D341Med (cell line): Measurements from ENCODE around the gene PRR29.
"Not testable (repeated sequence)": the region's sequence is repeated elsewhere in the genome, so short reads cannot be mapped to it uniquely, and the experiment has no call there.

ENCODE experiments used
- DNase-seq: peaks from one replicate; pipeline ENCODE4 v3.0.0; 2012; ENCODE audit warnings: low spot score

PRR29 gene

DNA sequence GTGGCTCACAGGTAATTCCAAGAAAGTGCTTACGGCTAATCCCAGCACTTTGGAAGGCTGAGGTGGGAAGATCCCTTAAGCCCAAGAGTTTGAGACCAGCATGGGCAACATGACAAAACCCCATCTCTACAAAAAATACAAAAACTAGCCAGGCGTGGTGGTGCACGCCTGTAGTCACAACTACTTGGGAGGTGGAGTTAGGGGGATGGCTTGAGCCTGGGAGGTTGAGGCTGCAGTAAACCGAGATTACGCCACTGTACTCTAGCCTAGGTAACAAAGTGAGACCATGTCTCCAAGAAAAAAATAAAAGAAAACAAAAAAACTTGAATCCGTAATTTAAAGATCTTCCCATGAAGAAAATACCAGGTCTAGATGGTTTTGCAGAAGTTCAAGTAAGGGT, 17.3 kb downstream of the PRR29 start:
- DNase-seq: no peak

- no peak for DNase-seq
These were observed 18.2 kb downstream of the PRR29 start for GRCh38 chr17:64016231-64016784.

DNA sequence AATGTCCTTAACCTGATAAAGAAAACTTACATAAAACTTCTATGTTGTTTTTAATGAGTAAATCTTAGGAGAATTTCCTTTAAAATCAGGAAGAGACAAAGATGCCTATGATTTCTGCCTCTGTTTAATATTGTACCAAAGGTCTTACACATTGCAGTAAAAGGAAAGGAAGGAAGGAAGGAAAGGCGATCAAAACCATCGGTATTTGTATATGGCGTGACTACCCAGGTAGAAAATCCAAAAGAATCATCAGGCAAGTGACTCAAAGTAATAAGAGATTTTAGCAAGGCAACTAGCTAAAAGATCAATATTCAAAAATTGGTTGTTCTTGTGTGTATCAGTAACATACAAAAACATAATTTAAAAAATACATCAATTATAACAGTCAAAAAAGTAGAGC, 18.8 kb downstream of the PRR29 start:
- DNase-seq: no peak

DNA sequence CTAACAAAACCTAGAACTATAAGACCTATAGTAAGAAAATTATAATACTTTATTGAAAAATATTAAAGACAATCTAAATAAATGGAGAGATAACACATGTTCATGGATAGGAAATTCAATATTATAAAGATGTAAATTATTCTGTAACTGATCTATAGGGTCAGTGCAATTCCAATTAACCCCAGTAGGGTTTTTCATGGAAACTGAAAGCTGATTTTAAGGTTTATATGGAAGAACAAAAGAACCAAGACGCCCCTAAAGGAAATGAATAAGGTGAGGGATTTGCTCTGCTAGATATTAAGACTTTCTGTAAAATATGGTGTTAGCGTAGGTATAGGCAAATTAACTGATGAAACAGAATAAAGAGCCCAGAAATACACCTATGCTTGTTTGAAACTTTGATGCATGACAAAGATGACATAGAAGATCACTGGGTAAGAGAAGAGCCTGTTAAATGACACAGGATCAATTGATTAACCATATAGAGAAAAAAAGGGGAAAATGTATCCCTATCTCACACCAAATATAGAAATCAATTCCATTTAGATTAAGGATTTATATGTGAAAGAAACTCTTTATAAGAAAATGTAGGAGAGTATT, 19.3 kb downstream of the PRR29 start:
- no peak for DNase-seq

DNA sequence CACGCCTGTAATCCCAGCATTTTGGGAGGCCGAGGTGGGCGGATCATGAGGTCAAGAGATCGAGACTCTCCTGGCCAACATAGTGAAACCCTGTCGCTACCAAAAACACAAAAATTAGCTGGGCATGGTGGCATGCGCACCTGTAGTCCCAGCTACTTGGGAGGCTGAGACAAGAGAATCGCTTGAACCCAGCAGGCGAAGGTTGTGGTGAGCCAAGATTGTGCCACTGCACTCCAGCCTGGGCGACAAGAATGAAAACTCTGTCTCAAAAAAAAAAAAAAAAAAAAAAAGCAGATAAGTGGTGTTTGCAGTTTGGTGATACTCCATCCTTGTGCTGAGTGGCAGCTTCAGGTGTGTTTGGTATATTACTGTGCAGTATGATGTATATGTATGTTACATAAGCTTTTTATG, 21.4 kb downstream of the PRR29 start:
- not testable (repeated sequence) for DNase-seq

DNA sequence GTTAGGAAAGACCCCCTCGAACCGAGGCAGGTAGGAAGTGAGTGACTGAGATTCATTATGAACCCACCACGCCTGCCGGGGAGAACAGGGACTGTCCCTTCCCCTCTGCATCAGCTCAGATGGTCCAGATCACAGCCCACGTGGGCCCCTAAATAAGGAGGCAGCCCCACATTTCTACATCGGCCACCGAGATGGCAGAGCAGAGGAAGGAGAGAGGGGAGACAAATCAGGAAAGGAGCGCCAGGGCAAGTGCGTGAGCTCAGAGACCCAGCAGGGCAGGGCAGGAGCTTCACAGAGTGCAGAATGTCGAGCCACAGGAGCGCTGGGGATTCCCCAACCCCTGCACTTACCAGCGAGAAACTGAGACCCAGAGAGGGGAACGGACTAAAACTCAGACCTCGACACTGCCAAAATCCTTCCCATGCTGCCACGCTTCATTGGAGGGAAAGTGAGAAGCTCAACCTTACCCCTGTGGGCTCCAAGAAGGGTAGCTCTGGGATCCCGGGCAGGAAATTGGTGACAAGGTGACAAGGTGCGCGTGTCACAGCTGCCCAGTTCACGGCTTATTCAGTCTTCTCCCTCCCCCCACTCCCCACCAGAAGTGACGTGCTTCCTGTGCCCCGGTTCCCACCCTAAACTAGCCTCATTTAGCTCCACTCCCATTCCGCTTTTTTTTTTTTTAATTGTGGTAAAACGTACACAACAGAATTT, 22.1 kb downstream of the PRR29 start, which contains the start of gene ICAM2:
Gene ICAM2 (minus strand): TSS at position 578 of the 711 bp plus-strand sequence. CDS start 13,942 bp downstream, outside the sequence.
- no peak for DNase-seq

DNA sequence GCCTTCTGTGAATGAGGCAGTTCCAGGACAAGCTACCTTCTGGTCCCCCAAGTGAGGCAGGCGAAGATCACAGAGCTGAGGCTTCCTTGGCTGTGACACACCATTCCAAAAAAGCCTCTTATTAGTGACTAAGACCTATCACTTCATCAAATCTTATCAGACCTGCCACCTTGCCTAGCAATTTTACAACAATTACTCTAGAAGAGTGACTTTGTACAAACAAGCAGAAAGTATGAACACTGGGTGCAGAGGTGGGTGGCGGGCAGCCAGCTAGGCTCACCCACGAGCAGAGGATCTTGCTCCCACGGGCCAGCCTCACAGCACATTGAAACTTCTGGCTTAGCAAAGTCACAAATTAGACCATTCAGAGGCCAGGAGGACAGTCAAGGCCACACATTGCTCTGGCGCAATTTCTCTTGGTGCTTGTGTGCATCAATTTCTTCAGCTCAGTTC, 24.5 kb downstream of the PRR29 start:
- DNase-seq: no peak

GRCh38 chr17:64024215-64024654, 26.1 kb downstream of the PRR29 start:
- peak; percentile 49 for DNase-seq

DNA sequence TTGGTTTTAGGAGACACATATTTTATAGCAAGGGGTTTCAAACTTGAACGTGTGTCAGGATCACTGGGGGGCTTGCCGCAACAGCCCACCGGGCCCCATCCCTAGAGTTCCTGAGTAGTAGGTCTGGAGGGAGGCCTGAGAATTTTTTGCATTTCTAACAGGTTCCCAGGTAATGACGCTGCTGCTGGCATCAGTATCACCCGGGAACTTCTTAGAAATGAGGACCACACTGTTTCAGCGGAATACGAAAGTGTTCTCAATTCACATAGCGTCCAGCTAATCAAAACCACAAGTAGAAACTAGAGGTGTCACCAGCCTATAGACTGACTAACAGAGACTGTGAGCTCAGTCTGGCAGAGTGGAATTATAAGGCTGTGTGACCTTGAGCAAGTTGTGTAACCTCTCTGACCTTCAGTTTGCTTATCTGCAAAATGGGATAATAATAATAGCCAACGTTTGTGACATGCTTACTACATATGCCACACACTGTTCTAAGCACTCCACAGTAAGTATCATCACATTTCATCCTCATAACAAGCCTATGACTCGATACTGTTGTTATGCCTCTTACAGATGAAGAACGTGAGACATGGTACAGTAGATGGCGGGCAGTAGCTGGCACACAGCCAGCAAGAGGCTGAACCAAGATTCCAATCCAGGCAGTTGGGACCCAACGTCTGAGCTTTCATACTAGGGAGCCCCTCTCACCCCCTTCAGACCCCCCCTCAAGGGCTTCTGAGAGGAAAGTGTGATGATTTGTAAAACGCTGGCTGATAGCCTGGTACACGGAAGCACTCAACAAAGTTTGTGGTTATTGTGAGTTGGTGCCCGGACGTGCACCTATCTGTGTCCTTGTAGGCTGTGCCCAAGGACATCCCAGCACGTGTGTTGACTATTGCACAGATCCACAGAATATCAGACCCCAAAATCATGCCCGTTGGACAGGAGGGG, 26.9 kb downstream of the PRR29 start:
- no peak for DNase-seq

- peak; percentile 95 for DNase-seq
These were observed 27.7 kb downstream of the PRR29 start for GRCh38 chr17:64025732-64026294.

DNA sequence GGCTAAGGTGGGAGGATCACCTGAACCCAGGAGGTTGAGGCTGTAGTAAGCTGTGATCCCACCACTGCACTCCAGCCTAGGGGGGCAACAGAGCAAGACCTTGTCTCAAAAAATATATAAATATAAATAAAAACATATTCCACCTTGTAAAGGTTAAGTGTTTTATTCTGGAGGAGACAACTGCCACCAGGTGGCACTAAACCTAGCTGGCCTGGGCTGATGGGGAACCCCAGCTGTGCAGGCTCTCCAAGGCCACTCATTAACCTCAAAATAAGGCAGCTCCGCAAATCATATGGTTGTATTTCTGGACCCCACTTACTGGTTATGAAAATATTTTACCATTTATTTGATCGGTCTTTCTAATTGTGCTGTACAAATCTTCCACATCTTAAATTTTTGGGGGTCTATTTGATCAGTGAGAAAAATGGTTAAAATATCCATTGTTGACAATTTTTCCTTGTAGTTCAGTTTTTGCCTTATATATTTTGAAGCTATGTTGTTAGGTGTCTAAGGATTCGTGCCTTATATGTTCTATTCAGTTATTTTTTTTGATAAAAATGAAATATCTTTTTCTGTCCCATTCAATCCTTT, 30.8 kb downstream of the PRR29 start:
- peak; percentile 86 for DNase-seq

DNA sequence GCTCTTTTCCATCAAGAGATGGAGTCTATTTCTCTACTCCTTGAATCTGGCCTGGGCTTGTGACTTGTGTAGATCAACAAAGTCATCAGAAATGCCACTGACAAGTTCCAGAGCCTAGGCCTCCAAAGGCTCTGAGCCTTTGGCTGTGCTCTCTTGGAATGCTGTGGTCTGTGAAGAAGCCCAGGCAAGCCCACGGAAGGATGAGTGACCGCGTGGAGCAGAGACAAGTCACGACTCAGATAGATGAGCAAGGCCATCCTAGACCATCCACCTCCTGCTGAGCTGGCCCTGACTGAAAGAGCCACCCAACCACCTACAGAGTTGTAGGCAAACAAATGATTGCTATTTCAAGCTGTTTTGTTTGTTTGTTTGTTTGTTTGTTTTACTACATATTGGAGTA, 33.9 kb downstream of the PRR29 start:
- DNase-seq: no peak

DNA sequence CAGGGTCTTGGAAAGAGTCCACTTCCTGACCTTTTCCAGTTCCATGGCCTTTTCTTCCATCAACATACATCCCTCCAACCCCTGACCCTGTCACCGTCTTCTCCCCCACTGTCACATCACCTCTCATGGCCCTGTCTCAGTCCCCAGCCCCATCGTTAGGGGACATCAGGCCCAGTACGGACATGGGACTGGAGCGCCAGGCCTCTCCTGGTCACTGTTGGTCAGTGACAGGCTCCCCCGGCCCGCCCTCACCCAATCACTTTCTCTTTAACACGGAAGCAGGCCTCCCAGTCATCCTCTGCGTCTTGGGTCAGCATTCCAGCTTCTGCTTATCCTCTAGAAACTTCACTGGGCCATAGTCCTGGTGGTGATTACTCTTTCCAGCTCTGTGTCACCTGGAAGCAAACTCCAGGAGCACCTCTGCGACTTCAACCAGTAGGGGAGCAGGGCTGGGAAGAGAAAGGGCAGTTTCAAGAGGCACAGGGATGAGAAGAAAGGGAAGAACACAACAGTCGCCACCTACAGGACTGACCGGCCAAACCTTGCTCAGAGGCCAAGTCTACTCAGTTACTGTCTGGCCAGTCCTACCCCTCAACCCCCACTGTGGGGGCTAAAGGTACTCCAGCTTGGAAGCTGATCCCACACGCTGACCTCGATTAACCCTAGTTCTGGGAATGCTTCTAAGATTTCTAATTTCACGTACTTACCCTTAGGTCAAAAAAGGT, 38.2 kb downstream of the PRR29 start:
- DNase-seq: no peak

DNA sequence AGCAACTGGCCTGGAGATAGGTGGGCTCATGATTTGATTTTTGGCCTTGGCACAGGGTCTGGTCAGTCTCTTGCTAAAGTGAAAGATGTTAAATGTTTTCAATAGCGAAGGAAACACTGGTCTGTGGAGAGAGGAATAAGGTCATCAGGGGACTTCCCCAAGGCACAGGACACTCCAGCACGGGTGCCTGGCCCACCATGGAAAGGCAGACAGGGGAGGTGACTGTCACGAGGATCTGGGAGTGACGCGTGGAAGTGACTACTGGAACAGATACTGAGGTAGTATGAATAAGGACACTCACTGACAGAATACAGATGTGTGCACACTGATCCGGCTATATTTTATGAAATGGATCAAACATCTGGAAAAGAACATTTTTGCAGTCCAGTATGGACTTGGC, 39.0 kb downstream of the PRR29 start:
- no peak for DNase-seq

GRCh38 chr17:64037802-64038201, 39.7 kb downstream of the PRR29 start:
- no peak for DNase-seq

DNA sequence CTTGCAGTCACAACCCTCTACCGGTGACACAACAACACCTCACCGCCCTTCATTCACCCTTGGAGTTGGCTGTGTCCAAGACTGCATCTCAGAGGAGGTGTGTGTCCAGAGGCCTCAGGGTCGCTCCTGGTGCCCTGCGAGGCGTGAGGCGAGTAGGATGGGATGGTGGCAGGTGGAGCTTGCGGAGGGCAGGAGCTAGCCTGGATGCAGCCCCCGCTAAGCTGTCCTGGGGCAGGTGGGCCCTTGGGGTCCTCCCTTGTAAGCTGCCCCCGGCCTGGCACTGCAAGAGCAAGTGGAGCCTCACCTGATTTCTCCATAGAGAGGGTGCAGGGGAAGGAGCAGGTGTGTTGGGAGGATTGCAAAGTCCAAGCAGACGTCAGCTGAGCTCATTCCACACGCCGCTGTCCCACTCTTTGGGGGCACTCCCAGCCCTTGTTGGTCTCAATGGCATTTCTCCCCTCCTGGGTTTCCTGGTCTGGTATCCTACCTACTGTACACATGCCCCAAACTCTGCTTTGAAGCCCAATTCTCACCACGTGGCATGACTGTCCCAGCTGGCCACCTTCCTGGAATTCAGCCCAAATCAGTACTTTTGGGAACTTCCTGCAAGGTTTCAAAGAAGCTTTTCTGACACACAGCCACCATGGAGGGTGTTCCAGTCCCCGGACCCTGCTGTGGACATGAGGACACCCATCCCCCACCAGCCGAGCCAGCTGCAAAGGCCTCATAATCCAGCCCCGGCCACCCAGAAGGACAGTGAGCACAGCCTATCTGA, 40.4 kb downstream of the PRR29 start:
- DNase-seq: no peak

DNA sequence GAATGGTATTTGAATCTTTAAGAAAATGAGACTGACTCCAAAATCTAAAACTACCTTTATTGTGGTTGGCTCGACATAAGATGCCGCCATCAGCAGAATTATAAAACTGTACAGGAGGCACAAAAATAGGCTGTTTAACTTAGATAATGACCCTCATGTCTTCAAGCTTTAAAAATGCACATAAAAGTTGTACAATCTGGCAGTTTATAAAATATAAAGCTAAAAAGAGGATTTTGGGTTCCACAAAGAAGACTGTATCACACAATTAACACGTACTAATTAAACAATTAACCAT, 40.9 kb downstream of the PRR29 start:
- DNase-seq: no peak

- no peak for DNase-seq
These were observed 42.1 kb downstream of the PRR29 start for GRCh38 chr17:64040206-64040605.

DNA sequence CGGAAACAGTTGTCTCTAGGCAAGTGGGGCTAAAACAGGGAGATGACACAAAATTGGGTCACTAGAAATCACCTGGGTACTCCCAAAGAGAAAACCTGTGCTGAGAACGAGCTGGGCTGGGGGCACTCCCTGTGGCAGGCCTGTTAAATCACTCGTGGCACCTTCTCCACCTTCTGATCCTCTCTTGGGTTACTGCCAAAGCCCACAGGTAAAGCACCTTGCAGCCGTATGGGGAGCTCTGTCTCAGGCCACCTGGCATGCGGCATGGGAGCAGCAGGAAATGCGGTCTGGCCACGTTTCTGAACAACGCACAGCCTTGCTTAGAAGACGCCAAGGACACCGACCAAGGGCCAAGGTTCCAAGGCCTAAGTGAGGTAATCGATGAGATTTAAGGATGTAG, 43.8 kb downstream of the PRR29 start:
- DNase-seq: no peak
